Fibroblast of the conjunctiva (primary cell): ENCODE measurements around the gene AQP2.

ENCODE experiments used
- DNase-seq: peaks from one replicate; pipeline ENCODE4 v3.0.0-alpha.2; 2010; ENCODE audit warnings: low read depth

The AQP2 gene

GRCh38 chr12:49955899-49956662 lies 5.5 kb downstream of the AQP2 start:
- no peak for DNase-seq

GRCh38 chr12:49956663-49957569 lies 6.4 kb downstream of the AQP2 start:
- no peak for DNase-seq

DNA sequence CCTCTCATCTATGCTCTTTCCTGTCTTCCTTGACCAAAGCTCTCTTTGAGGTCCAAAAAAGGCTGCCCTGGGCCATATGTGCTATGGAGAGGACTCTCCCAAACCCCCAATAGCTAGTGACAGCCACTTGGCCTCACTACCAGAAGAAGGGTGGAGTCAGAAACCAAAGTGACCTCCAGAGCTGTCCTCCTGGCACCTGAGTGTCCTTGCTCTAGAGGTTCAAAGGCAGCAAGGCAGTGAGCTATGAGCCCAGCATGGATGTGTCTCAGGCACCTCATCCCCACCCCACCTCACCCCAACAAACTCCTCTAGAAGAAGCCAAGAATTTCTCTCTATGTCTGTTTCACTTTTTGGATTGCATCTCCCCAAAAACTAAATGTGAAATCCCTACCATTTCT lies 7.0 kb downstream of the AQP2 start:
- no peak for DNase-seq

- DNase-seq, result no peak
Observed at GRCh38 chr12:49959685-49960473, 9.3 kb downstream of the AQP2 start.

- no peak for DNase-seq
Observed at GRCh38 chr12:49960474-49961110, 10.1 kb downstream of the AQP2 start.

- DNase-seq, result no peak
Observed at GRCh38 chr12:49961111-49961922, 10.8 kb downstream of the AQP2 start, which contains the start of gene AQP5. Gene AQP5 (plus strand): TSS chr12:49961872. CDS start chr12:49962018, 146 bp downstream.

GRCh38 chr12:49961993-49962764 lies 11.6 kb downstream of the AQP2 start:
- no peak for DNase-seq

GRCh38 chr12:49962861-49963765 lies 12.6 kb downstream of the AQP2 start:
- DNase-seq, result no peak

- DNase-seq, result no peak
Observed at GRCh38 chr12:49963976-49964815, 13.7 kb downstream of the AQP2 start.

GRCh38 chr12:49964849-49965624 lies 14.5 kb downstream of the AQP2 start:
- no peak for DNase-seq

- no peak for DNase-seq
Observed at GRCh38 chr12:49965836-49966235, 15.3 kb downstream of the AQP2 start.

- no peak for DNase-seq
Observed at GRCh38 chr12:49966511-49967041, 16.0 kb downstream of the AQP2 start.

- DNase-seq, result peak; percentile 78
Observed at GRCh38 chr12:49967042-49967776, 16.7 kb downstream of the AQP2 start.

DNA sequence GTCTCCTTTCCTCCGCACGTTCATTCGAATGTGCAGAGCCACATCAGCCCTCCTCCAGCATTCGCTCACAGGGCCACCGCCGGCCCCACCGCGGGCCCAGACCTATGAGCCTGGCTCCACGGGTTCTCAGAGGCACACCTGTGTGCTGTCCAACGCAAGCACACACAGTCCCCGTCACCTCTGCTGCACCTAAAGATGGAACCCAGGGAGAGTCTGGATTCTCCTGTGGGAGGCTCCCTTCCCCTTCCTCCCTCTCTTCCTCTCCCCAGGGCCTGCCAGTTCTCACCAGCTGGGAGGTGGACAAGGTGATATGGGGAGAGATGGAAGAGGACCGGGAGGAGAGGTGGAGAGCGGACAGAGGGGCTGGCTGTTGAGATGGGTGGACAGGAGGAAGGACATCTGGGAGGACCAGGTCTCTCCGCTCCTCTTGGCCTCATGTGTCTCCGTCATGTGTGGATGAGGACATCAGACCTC lies 17.3 kb downstream of the AQP2 start:
- no peak for DNase-seq

DNA sequence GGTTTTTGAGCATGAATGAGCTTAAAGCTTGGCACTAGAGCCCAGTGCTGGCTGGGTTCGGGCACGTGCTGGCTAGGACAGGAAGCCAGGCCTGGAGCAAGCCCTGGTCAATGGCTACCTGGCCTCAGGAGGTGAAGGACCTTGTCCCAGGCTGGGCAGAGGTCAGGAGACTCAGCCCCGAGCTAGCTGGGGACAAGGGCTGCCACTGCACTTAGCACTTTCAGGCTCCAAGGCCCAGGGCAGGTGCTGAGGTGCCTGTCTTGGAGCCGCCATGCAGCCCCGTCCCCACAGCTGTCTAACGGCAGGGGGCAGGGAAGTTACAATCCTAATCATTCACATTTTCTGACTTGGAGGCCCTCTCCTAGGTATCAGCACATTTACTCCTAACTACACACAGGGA lies 17.9 kb downstream of the AQP2 start:
- no peak for DNase-seq

DNA sequence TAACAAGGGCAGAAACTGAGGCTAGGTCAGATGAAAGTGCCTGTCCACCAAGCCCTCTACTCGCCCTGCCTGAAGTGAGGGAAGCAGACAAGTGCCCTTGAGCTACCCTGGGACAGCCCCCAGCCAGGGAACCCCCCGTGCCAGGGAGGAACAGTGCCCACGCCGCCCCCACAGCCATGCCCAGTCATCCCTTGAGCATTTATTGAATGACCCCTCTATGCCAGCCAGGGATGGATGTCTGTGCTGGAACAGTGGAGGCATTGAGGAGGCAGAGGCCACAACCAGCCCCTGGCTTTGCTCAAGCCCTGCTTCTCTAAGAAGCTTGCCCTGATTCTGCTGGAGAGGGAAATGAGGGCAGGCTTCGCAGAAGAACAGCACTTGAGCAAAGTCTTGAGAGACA lies 18.5 kb downstream of the AQP2 start:
- DNase-seq, result no peak
